ENCODE results near the gene FAM237B. TPM values are rescaled to one million over a fixed set of nuclear protein-coding genes. Genes with fewer than 3 reads are reported as not detected.
A peak's percentile ranks its signal among the peaks of the same experiment; 100 is the strongest.
"Not testable (repeated sequence)": the region's sequence is repeated elsewhere in the genome, so short reads cannot be mapped to it uniquely, and the experiment has no call there.

FAM237B gene
- total RNA-seq, result not detected

- Histone ChIP-seq H3K9me3 (no peaks in the 10 kb centered on the region), H3K27me3 (peaks cover 22% of the 10 kb centered on the region), H3K4me3 (peak within 1 kb of the TSS; percentile 16), H3K36me3 (no peaks in the 10 kb centered on the region), H3K27ac (no peak within 1 kb of the TSS), H3K9ac (ENCODE audit: low read depth in 2 of 2, low read length in 2 of 2) (no peak within 1 kb of the TSS), H3K4me1 (peaks cover 5% of the 10 kb centered on the region)
- no peak for DNase-seq
- TF ChIP-seq, protein P1, sequence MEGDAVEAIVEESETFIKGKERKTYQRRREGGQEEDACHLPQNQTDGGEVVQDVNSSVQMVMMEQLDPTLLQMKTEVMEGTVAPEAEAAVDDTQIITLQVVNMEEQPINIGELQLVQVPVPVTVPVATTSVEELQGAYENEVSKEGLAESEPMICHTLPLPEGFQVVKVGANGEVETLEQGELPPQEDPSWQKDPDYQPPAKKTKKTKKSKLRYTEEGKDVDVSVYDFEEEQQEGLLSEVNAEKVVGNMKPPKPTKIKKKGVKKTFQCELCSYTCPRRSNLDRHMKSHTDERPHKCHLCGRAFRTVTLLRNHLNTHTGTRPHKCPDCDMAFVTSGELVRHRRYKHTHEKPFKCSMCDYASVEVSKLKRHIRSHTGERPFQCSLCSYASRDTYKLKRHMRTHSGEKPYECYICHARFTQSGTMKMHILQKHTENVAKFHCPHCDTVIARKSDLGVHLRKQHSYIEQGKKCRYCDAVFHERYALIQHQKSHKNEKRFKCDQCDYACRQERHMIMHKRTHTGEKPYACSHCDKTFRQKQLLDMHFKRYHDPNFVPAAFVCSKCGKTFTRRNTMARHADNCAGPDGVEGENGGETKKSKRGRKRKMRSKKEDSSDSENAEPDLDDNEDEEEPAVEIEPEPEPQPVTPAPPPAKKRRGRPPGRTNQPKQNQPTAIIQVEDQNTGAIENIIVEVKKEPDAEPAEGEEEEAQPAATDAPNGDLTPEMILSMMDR (IDR thresholded peaks at IDR 0.05), result no peak
- intact Hi-C loops (cut with DNase I), result no loop called here
Observed at GRCh38 chr7:90320801-90321494, at the start of gene FAM237B. Gene FAM237B, minus strand, starts transcription at chr7:90321304. Its CDS starts 1,556 bp downstream, at chr7:90319748.

DNA sequence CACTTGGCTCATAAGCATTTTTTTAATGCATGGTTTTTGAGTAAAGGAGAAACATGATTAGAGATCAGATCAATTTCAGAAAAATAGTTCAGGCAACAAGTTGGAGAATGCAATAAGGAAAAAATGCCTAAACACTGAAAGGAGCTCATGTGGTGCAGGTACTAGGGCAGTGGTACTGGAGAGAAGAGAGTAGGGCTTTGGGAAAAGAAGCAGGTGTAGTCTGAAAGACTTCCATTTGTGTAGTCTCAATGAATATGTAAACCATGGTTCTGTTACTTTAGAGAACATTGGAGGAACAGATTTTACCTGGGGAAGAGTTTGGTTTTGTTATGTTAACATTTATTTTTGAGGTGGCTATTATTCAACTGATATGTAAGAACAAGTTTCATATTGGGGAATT is 30.9 kb upstream of the FAM237B start:
- no peaks in the 10 kb centered on the region for H3K9me3 ChIP-seq
- H3K9ac ChIP-seq (ENCODE audit: low read depth in 2 of 2, low read length in 2 of 2), result no peak overlapping the region
- TF ChIP-seq, protein P1 (IDR thresholded peaks at IDR 0.05), result no peak
- no peaks in the 10 kb centered on the region for H3K4me1 ChIP-seq
- H3K27ac ChIP-seq, result no peak overlapping the region
- H3K4me3 ChIP-seq, result no peak overlapping the region
- DNase-seq, result no peak
- H3K27me3 ChIP-seq, result no peaks in the 10 kb centered on the region
- intact Hi-C loops (cut with DNase I), result no loop called here
- H3K36me3 ChIP-seq, result no peaks in the 10 kb centered on the region

- H3K4me1 ChIP-seq; H3K4me3 ChIP-seq; H3K27ac ChIP-seq; H3K36me3 ChIP-seq; DNase-seq; H3K27me3 ChIP-seq; H3K9ac ChIP-seq (ENCODE audit: low read depth in 2 of 2, low read length in 2 of 2); intact Hi-C loops (cut with DNase I); H3K9me3 ChIP-seq: not testable (repeated sequence)
Observed at GRCh38 chr7:90350032-90350431, 28.9 kb upstream of the FAM237B start.

- Histone ChIP-seq H3K27ac (no peak overlapping the region), H3K9me3 (no peaks in the 10 kb centered on the region), H3K27me3 (no peaks in the 10 kb centered on the region), H3K4me3 (no peak overlapping the region), H3K4me1 (no peaks in the 10 kb centered on the region), H3K36me3 (no peaks in the 10 kb centered on the region), H3K9ac (ENCODE audit: low read depth in 2 of 2, low read length in 2 of 2) (no peak overlapping the region)
- intact Hi-C loops (cut with DNase I), result loop anchor here (5.0 kb wide), 1 partner anchor 53 kb away; the partner anchor contains the start of gene CLDN12
- TF ChIP-seq, protein P1 (IDR thresholded peaks at IDR 0.05), result no peak
- no peak for DNase-seq
Observed at GRCh38 chr7:90349305-90349704, 28.2 kb upstream of the FAM237B start.

DNA sequence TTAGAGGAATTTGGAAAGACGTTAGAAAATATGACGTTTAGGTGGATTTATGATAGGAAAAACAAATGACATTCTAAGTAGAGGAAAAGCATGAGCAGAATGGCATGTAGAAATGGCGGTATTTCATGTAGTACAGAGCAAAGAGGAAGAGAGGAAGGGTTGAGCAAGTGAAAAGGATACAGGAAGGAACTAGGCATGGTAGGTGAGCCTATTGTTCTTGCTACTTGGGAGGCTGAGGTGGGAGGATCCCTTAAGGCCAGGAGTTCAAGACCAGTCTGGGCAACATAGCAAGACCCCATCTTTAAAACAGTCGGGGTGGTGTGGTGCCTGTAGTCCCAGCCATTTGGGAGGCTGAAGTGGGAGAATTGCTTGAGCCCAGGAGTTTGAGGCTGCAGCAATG is 26.7 kb upstream of the FAM237B start:
- H3K27ac ChIP-seq, result no peak overlapping the region

More for the DNA sequence above, 26.7 kb upstream of the FAM237B start:
- DNase-seq, result no peak
- Histone ChIP-seq H3K9ac (ENCODE audit: low read depth in 2 of 2, low read length in 2 of 2) (no peak overlapping the region), H3K36me3 (no peaks in the 10 kb centered on the region), H3K4me1 (no peaks in the 10 kb centered on the region), H3K27me3 (no peaks in the 10 kb centered on the region), H3K9me3 (no peaks in the 10 kb centered on the region), H3K4me3 (no peak overlapping the region)
- intact Hi-C loops (cut with DNase I), result loop anchor here (5.0 kb wide), 1 partner anchor 55 kb away; the partner anchor contains the start of gene CLDN12
- TF ChIP-seq, protein P1 (IDR thresholded peaks at IDR 0.05), result no peak

Measured in colonic mucosa (tissue), 4 donors.